Body of pancreas (tissue), 4 donors: ENCODE data around the gene TOP2A. TPM values are rescaled to one million over a fixed set of nuclear protein-coding genes. Genes with fewer than 3 reads are reported as not detected.

Experiments used
- ATAC-seq: fragments of 150-250 bp; one replicate; pipeline ENCODE4 v1.9.1; 2016
- DNase-seq, 4 donors: peaks; one replicate each; pipeline ENCODE4 v3.0.0-alpha.2; 2019
- H3K27ac ChIP-seq, 4 donors: fragments of 200-600 bp; sonication (generic); 1 replicate in 3 of 4; 2 replicates in 1 of 4; pipeline versions ENCODE4 v1.5.1 to v1.6.1; 2016 to 2019; ENCODE audit warnings: mild to moderate bottlenecking in 1 of 4, mixed read lengths in 1 of 4, moderate library complexity in 1 of 4
- H3K27me3 ChIP-seq, 2 donors: fragments of 200-600 bp; sonication (generic); one replicate each; pipeline ENCODE4 v1.6.0; 2016; ENCODE audit warnings: mild to moderate bottlenecking in 1 of 2
- H3K36me3 ChIP-seq, 2 donors: fragments of 200-600 bp; sonication (generic); replicated peaks in 1 of 2; 2 replicates each; pipeline ENCODE4 v1.5.1; 2016; ENCODE audit warnings: low read depth in 2 of 2; ENCODE audit not compliant: insufficient read depth in 1 of 2
- H3K4me1 ChIP-seq: fragments of 200-600 bp; sonication (generic); one replicate; pipeline ENCODE4 v1.6.0; 2016
- H3K4me3 ChIP-seq, 2 donors: fragments of 200-600 bp; sonication (generic); 1 replicate in 1 of 2; 2 replicates in 1 of 2; pipeline ENCODE4 v1.5.1; 2016 to 2019
- H3K9me3 ChIP-seq, 3 donors: fragments of 200-600 bp; sonication (generic); 1 replicate in 2 of 3; 2 replicates in 1 of 3; pipeline ENCODE4 v1.5.1; 2016
- POLR2A ChIP-seq, 3 donors: fragments of 450-650 bp; IDR thresholded peaks; one replicate each; pipeline ENCODE4 v1.6.1; 2016; ENCODE audit warnings: antibody characterized with exemption in 3 of 3, mild to moderate bottlenecking in 2 of 3
- WGBS, 2 donors: methylation state at CpG; one replicate each; pipeline ENCODE4 v1.1.5; 2017; 5-methylcytosine and 5-hydroxymethylcytosine counted together
- intact Hi-C: fragments of 100-400 bp; cut with DNase I; formaldehyde crosslinking; loops from one replicate; pipeline ENCODE4 v1.15.1; 2023
- total RNA-seq, 2 donors: library from RNA; depleted of rRNA; stranded (reverse); fragments of >200 nt; gene quantifications; one replicate each; pipeline ENCODE4 v1.1.0, GENCODE V29; 2016
- TF ChIP-seq, protein P1 (sequence below), 7 experiments: fragments of 450-650 bp in 4 of 7; fragments of 200-600 bp in 3 of 7; sonication (generic) in 3 of 7; IDR thresholded peaks; one replicate each; pipeline ENCODE4 v1.5.1; 2016 to 2019; ENCODE audit warnings: antibody characterized with exemption in 7 of 7

TOP2A gene
- total RNA-seq, 2 donors from 2014 or later: 0.33 TPM; not detected in 1

DNA sequence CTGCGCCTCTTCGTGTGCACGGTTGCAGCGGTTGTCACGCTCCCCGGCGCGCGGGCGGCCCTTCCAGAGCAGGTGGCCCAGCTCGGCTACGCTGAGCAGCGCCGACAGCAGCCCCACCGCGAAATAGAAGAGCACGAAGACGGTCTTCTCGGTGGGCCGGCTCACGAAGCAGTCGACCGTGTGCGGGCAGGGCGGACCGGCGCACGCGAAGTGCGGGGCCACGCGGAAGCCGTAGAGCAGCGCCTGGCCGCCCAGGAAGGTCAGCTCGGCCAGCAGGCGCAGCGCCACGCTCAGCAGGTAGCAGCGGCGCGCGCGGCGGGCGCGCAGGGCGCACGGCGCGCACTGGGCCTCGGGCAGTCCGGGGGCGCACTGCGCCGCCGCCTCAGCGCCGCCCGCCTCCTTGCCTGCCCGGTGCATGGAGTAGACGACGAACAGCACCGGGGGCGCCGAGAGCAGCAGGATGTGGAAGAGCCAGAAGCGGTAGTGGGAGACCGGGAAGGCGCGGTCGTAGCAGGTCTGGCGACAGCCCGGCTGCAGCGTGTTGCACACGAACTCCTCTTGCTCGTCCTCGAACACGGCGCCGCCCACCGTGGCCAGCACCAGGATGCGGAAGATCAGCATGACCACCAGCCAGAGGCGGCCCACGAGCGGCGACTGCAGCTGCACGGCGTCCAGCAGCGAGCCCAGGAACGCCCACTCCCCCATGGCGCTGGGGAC is 54.4 kb downstream of the TOP2A start:
- peak overlapping the region in 1 of 2 donors; percentile 31 for H3K4me3 ChIP-seq
- H3K4me1 ChIP-seq: peaks cover 18% of the 10 kb centered on the region
- TF ChIP-seq, protein P1, sequence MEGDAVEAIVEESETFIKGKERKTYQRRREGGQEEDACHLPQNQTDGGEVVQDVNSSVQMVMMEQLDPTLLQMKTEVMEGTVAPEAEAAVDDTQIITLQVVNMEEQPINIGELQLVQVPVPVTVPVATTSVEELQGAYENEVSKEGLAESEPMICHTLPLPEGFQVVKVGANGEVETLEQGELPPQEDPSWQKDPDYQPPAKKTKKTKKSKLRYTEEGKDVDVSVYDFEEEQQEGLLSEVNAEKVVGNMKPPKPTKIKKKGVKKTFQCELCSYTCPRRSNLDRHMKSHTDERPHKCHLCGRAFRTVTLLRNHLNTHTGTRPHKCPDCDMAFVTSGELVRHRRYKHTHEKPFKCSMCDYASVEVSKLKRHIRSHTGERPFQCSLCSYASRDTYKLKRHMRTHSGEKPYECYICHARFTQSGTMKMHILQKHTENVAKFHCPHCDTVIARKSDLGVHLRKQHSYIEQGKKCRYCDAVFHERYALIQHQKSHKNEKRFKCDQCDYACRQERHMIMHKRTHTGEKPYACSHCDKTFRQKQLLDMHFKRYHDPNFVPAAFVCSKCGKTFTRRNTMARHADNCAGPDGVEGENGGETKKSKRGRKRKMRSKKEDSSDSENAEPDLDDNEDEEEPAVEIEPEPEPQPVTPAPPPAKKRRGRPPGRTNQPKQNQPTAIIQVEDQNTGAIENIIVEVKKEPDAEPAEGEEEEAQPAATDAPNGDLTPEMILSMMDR (IDR thresholded peaks at IDR 0.05): no peak
- TF ChIP-seq POLR2A (IDR thresholded peaks at IDR 0.05): peak in 1 of 3 donors; percentile 0
- H3K27ac ChIP-seq: no peak overlapping the region
- intact Hi-C loops: loop anchor here (5.0 to 10.0 kb wide), 3 partner anchors 72 to 202 kb away; partner anchors contain the start of gene CCR7
- H3K9me3 ChIP-seq: no peaks in the 10 kb centered on the region
- DNase-seq (peak in 1 of 4 donors; percentile 52), ATAC-seq (peak; percentile 58)
- WGBS, 2 donors: 0 to 3% methylated on average over 12 to 90 of the region's 91 CpGs
- no peaks in the 10 kb centered on the region for H3K36me3 ChIP-seq
- no peaks in the 10 kb centered on the region for H3K27me3 ChIP-seq

GRCh38 chr17:40362696-40363110 is 55.0 kb downstream of the TOP2A start:
- intact Hi-C loops: loop anchor here (5.0 to 10.0 kb wide), 3 partner anchors 72 to 202 kb away; partner anchors contain the start of gene CCR7
- TF ChIP-seq, protein P1 (IDR thresholded peaks at IDR 0.05): peak; percentile 41 to 70 (median 55)
- peak in 2 of 3 donors; percentile 19 to 35 for TF ChIP-seq POLR2A (IDR thresholded peaks at IDR 0.05)
- no peaks in the 10 kb centered on the region for H3K9me3 ChIP-seq
- no peak overlapping the region for H3K4me3 ChIP-seq
- no peaks in the 10 kb centered on the region for H3K36me3 ChIP-seq
- no peaks in the 10 kb centered on the region for H3K27me3 ChIP-seq
- WGBS, 2 donors: 1 to 3% methylated on average over 13 to 41 of the region's 58 CpGs
- H3K27ac ChIP-seq: no peak overlapping the region
- ATAC-seq (peak; percentile 70), DNase-seq (peak; percentile 76 to 82 (median 80))
- H3K4me1 ChIP-seq: peaks cover 18% of the 10 kb centered on the region

DNA sequence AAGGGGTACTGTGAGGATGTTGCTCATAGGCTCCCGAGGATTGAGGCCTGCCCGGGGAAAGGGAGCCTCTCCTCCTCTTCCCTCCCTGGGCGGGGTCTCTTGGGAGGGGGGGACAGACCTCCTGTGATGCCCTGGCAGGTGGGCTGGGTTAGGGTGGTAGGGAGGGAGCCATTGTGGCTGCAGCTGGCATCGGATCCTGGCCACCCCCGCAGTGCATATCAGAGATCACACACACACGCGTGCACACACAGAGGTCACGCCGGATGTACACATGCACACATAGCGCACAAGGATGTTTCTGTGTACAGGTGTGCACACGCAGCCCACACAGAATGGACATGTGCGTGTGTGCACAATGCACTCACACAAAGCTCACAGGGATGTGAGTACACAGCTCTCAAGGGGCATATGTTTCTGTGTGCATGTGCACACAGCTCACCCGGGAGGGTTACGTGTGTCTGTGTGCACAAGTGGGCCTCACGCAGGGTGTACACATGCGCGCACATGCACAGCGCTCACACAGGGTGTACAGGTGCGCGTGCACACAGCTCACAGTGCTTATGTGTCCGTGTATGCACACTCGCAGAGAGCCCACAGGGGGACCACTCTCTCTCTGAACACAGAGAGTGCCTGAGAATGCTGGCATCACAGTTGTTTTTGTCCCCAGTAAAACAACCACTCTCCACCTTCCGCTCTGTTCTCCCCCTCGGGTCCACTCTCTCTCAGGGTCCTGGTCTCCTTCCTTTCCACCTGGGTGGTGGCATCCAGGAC is 55.6 kb downstream of the TOP2A start:
- no peaks in the 10 kb centered on the region for H3K9me3 ChIP-seq

DNA sequence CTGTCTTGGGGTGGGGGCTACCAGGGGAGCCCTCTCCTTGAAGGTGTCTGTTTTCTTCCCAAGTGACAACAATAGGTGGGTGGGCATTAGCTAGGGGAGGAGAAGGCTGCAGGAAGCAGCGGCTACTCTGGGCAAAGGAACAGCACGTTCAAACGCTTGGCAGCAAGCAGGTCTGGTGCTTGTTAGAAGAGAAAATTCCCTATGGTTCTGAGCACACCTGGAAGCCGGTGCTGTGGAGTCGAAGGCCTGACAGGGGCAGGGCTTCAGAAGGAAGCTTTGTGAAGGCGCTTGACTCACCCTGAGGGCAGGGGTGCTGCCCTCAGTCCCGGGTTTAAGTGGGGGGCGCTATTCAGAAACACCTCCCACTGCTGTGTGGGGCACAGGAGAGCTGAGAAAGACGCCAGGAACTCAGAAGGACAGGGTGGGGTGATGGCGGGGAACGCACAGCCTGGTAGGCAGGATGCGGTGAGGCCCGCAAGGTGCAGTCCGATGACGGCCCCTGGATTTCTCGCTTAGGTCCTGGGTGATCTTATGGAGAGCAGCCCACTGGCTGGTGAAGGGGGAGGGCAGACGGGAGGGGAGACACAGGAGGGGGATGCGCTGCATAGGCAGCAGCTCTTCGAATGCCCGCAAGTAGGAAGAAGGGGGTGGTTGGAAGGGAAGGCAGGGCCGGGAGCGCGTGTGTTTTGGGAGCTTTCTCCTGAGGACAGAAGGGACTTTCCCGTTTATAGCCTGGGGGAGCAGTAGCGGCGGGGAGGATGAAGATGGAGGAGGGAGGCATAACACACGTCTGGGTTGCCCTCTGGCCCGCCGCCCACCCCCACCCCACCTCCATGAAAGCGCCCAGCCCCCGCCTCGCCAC is 56.4 kb downstream of the TOP2A start:
- Histone ChIP-seq H3K36me3 (no peaks in the 10 kb centered on the region), H3K27ac (no peak overlapping the region), H3K27me3 (no peaks in the 10 kb centered on the region), H3K9me3 (no peaks in the 10 kb centered on the region), H3K4me3 (no peak overlapping the region), H3K4me1 (peaks cover 18% of the 10 kb centered on the region)
- WGBS, 2 donors: 45 to 54% methylated on average over 26 to 31 of the region's 32 CpGs
- DNase-seq (no peak), ATAC-seq (no peak)
- TF ChIP-seq, protein P1 (IDR thresholded peaks at IDR 0.05): no peak
- TF ChIP-seq POLR2A (IDR thresholded peaks at IDR 0.05): no peak
- intact Hi-C loops: loop anchor here (5.0 to 10.0 kb wide), 3 partner anchors 74 to 204 kb away; partner anchors contain the start of gene CCR7

More for the DNA sequence above, 55.6 kb downstream of the TOP2A start:
- intact Hi-C loops: loop anchor here (5.0 to 10.0 kb wide), 3 partner anchors 73 to 203 kb away; partner anchors contain the start of gene CCR7
- 53 to 61% methylated on average over 13 to 21 of the region's 24 CpGs for WGBS, 2 donors
- H3K4me3 ChIP-seq: no peak overlapping the region
- TF ChIP-seq, protein P1 (IDR thresholded peaks at IDR 0.05): no peak
- TF ChIP-seq POLR2A (IDR thresholded peaks at IDR 0.05): no peak
- DNase-seq (no peak), ATAC-seq (no peak)
- peaks cover 18% of the 10 kb centered on the region for H3K4me1 ChIP-seq
- H3K27me3 ChIP-seq: no peaks in the 10 kb centered on the region
- no peak overlapping the region for H3K27ac ChIP-seq
- H3K36me3 ChIP-seq: no peaks in the 10 kb centered on the region
